GM12878 (cell line): ENCODE measurements around the gene CBFA2T3.

ENCODE experiments used
- BHLHE40 ChIP-seq, 2 experiments: fragments of 450-650 bp in 1 of 2; IDR thresholded peaks; 2 replicates each; pipeline ENCODE4 v1.6.1; 2011 to 2017; ENCODE audit warnings: low read depth in 2 of 2, borderline replicate concordance in 1 of 2, improper control_type of control experiment in 1 of 2, low read length in 1 of 2, mild to moderate bottlenecking in 1 of 2
- CEBPB ChIP-seq, 2 experiments: fragments of 150-350 bp in 1 of 2; IDR thresholded peaks; 2 replicates each; pipeline ENCODE4 v1.6.1; 2012 to 2014; ENCODE audit warnings: low read depth in 2 of 2, low read length in 2 of 2, borderline replicate concordance in 1 of 2, inconsistent platforms in 1 of 2
- CEBPZ ChIP-seq: fragments of 150-350 bp; IDR thresholded peaks from 2 replicates; pipeline ENCODE4 v1.6.1; 2016; ENCODE audit warnings: low read depth, low read length
- CHD2 ChIP-seq: IDR thresholded peaks from 2 replicates; pipeline ENCODE4 v1.6.1; 2011; ENCODE audit warnings: low read depth, low read length, improper control_type of control experiment, borderline replicate concordance
- CTCF ChIP-seq, 3 experiments: IDR thresholded peaks in 2 of 3; conservative IDR thresholded peaks in 1 of 3; 2 replicates each; pipeline ENCODE4 v1.5.1; 2011; ENCODE audit warnings: low read depth in 3 of 3, low read length in 3 of 3, mild to moderate bottlenecking in 3 of 3, control low read depth in 2 of 3, moderate library complexity in 2 of 3, inconsistent platforms in 1 of 3, mixed read lengths in 1 of 3; ENCODE audit not compliant: control insufficient read depth in 2 of 3, insufficient read depth in 1 of 3; ENCODE audit errors: extremely low read depth in 1 of 3
- CUX1 ChIP-seq: IDR thresholded peaks from 2 replicates; pipeline ENCODE4 v1.6.1; 2012; ENCODE audit warnings: improper control_type of control experiment, low read depth, low read length; ENCODE audit not compliant: insufficient replicate concordance
- EP300 ChIP-seq, 2 experiments: fragments of 150-350 bp in 1 of 2; IDR thresholded peaks; 2 replicates each; pipeline ENCODE4 v1.6.1; 2011 to 2012; ENCODE audit warnings: low read depth in 2 of 2, low read length in 2 of 2, borderline replicate concordance in 1 of 2, improper control_type of control experiment in 1 of 2, inconsistent platforms in 1 of 2; ENCODE audit not compliant: control insufficient read depth in 1 of 2
- POLR2A ChIP-seq: IDR thresholded peaks from 2 replicates; pipeline ENCODE4 v1.6.1; 2011; ENCODE audit warnings: low read depth, mild to moderate bottlenecking, low read length
- RAD21 ChIP-seq: IDR thresholded peaks from 2 replicates; pipeline ENCODE4 v1.6.1; 2011; ENCODE audit warnings: mild to moderate bottlenecking, low read depth, low read length, moderate library complexity; ENCODE audit not compliant: insufficient read depth
- RELA ChIP-seq: fragments of 450-650 bp; IDR thresholded peaks from 2 replicates; pipeline ENCODE4 v1.8.0; 2014; ENCODE audit warnings: borderline replicate concordance; ENCODE audit not compliant: partially characterized antibody
- SREBF2 ChIP-seq: IDR thresholded peaks from 2 replicates; pipeline ENCODE4 v1.6.1; 2012; ENCODE audit warnings: mild to moderate bottlenecking, low read length
- ZNF274 ChIP-seq: IDR thresholded peaks from one replicate; pipeline ENCODE4 v1.8.0; 2011; ENCODE audit not compliant: insufficient read length, insufficient read depth

GRCh38 chr16:89019511-89019910, 42.5 kb upstream of the CBFA2T3 start:
- TF ChIP-seq CTCF (IDR thresholded peaks at IDR 0.05 in 2 of 3, conservative IDR thresholded peaks at IDR 0.05 in 1 of 3; ENCODE audit: control insufficient read depth in 2 of 3, extremely low read depth in 1 of 3, insufficient read depth in 1 of 3, low read depth in 3 of 3, low read length in 3 of 3) = no peak
- TF ChIP-seq CUX1 = no peak
- TF ChIP-seq RELA = no peak
- TF ChIP-seq EP300 (IDR thresholded peaks at IDR 0.05; ENCODE audit: borderline replicate concordance in 1 of 2, control insufficient read depth in 1 of 2, low read depth in 2 of 2, low read length in 2 of 2) = no peak
- TF ChIP-seq POLR2A = no peak
- TF ChIP-seq ZNF274 = no peak
- TF ChIP-seq BHLHE40 (IDR thresholded peaks at IDR 0.05; ENCODE audit: borderline replicate concordance in 1 of 2, low read depth in 2 of 2, low read length in 1 of 2) = no peak
- no peak for TF ChIP-seq RAD21
- no peak for TF ChIP-seq CEBPB (IDR thresholded peaks at IDR 0.05; ENCODE audit: borderline replicate concordance in 1 of 2, low read depth in 2 of 2, low read length in 2 of 2)
- no peak for TF ChIP-seq CEBPZ
- no peak for TF ChIP-seq SREBF2
- no peak for TF ChIP-seq CHD2
